Measurements from ENCODE around the gene FEN1.

DNA sequence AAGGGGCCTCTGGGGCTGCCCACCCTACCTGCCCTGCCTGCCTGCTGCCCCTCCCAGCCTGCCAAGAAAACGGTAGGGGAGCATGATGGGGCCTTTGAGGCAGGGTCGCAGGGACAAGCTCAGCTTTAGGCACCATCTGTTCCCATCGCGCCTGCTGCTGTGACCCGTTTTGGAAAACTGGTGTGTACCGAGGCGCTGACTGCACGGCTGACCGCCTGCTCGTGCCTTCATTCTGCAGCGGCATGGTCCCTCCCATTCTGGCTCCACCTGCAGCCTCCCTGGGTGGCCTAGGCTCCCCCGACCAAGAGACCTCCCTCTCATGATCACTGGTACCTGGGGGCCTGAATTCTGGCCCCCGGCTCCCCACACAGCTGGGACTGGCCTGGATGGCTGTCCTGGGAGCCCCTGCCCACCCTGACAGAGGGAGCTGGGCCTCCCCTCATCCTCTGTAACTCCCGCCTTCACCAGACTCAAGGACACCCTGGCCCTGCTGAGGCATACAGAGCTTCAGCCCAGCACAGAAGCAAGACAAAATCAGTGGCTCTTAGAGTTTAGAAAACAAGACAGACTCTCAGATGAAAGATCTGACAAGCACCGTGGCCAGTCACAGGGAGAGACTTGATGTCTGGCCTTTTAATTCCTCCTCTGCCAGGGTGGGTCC lies 46.8 kb upstream of the FEN1 start:
- TF ChIP-seq YY1 (IDR thresholded peaks at IDR 0.05; ENCODE audit: insufficient read depth, insufficient replicate concordance, low read depth, low read length) (no peak), ZKSCAN8 (CRISPR knock-in tag; IDR thresholded peaks at IDR 0.05; ENCODE audit: borderline replicate concordance) (no peak), HNRNPUL1 (IDR thresholded peaks at IDR 0.05; ENCODE audit: low read depth, low read length) (no peak), HDAC2 (CRISPR knock-in tag; IDR thresholded peaks at IDR 0.05) (no peak), POLR2AphosphoS5 (IDR thresholded peaks at IDR 0.05; ENCODE audit: low read depth, low read length) (no peak), MAFF (IDR thresholded peaks at IDR 0.05; ENCODE audit: low read depth, low read length) (no peak), ZNF749 (CRISPR knock-in tag; IDR thresholded peaks at IDR 0.05; ENCODE audit: borderline replicate concordance) (no peak), EZH2 (conservative IDR thresholded peaks at IDR 0.05; ENCODE audit: low read depth, low read length) (no peak)
- TF ChIP-seq, protein P1, sequence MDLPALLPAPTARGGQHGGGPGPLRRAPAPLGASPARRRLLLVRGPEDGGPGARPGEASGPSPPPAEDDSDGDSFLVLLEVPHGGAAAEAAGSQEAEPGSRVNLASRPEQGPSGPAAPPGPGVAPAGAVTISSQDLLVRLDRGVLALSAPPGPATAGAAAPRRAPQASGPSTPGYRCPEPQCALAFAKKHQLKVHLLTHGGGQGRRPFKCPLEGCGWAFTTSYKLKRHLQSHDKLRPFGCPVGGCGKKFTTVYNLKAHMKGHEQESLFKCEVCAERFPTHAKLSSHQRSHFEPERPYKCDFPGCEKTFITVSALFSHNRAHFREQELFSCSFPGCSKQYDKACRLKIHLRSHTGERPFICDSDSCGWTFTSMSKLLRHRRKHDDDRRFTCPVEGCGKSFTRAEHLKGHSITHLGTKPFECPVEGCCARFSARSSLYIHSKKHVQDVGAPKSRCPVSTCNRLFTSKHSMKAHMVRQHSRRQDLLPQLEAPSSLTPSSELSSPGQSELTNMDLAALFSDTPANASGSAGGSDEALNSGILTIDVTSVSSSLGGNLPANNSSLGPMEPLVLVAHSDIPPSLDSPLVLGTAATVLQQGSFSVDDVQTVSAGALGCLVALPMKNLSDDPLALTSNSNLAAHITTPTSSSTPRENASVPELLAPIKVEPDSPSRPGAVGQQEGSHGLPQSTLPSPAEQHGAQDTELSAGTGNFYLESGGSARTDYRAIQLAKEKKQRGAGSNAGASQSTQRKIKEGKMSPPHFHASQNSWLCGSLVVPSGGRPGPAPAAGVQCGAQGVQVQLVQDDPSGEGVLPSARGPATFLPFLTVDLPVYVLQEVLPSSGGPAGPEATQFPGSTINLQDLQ (CRISPR knock-in tag; IDR thresholded peaks at IDR 0.05) = no peak
- TF ChIP-seq, protein P2, sequence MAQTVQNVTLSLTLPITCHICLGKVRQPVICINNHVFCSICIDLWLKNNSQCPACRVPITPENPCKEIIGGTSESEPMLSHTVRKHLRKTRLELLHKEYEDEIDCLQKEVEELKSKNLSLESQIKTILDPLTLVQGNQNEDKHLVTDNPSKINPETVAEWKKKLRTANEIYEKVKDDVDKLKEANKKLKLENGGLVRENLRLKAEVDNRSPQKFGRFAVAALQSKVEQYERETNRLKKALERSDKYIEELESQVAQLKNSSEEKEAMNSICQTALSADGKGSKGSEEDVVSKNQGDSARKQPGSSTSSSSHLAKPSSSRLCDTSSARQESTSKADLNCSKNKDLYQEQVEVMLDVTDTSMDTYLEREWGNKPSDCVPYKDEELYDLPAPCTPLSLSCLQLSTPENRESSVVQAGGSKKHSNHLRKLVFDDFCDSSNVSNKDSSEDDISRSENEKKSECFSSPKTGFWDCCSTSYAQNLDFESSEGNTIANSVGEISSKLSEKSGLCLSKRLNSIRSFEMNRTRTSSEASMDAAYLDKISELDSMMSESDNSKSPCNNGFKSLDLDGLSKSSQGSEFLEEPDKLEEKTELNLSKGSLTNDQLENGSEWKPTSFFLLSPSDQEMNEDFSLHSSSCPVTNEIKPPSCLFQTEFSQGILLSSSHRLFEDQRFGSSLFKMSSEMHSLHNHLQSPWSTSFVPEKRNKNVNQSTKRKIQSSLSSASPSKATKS (CRISPR knock-in tag; IDR thresholded peaks at IDR 0.05) = no peak
